Hindlimb muscle (tissue), 1 donor: Measurements from ENCODE around the gene PTPRN2. TPM values are rescaled to one million over a fixed set of nuclear protein-coding genes. Genes with fewer than 3 reads are reported as not detected.
"Not testable (repeated sequence)": the region's sequence is repeated elsewhere in the genome, so short reads cannot be mapped to it uniquely, and the experiment has no call there.

Experiments used
- DNase-seq: peaks from one replicate; pipeline ENCODE4 v3.0.0-alpha.2; 2013
- polyA plus RNA-seq: library from polyadenylated mRNA; unstranded; fragments of 120-200 nt; gene quantifications from one replicate; pipeline ENCODE4 v1.2.1, GENCODE V29; 2013; ENCODE audit not compliant: insufficient read length

Gene PTPRN2
- polyA plus RNA-seq, 1 donor = 2.0 TPM

DNA sequence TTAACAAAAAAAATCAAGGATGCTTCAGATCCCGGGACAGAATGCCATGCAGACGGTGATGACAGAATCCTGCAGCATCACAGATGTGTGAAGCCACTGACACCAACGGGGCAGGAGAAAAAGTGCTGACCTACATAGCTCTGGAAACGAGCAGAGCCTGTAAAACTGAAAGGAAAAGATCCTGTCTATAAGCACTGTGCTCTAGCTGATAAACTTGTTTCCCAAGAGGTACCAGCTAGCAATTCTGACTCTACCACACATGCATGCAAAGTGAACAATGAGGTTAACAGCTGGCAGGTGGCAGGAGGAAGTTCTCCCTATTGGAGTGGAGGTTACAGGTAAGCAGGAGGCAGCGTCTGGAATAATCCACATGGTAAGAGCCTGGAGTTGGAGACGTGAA is 75.6 kb downstream of the PTPRN2 start:
- DNase-seq = no peak

DNA sequence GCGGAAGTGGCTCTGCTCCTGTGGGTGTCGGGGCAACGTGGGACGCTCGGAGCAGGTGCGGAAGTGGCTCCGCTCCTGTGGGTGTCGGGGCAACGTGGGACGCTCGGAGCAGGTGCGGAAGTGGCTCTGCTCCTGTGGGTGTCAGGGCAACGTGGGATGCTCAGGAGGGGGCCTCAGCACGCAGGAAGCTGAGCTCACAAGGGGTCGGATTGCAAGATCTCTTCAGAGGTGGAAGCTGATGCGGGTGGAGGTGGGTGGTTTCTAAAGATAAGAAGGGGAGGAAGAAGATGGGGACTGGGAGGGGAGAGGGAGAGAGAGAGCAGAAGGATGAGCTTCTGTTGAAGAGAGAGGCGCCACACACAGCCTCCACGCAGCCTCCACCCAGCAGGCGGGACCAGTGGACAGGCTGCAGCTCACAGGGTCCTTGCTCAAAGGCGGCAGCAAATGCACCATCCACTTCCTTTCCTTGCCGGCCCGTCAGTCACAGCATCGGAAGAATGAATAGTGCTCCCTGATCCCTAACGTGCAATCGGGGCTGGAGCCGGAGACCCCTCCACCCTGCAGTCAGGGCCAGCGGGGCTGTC is 78.7 kb downstream of the PTPRN2 start:
- DNase-seq = no peak

DNA sequence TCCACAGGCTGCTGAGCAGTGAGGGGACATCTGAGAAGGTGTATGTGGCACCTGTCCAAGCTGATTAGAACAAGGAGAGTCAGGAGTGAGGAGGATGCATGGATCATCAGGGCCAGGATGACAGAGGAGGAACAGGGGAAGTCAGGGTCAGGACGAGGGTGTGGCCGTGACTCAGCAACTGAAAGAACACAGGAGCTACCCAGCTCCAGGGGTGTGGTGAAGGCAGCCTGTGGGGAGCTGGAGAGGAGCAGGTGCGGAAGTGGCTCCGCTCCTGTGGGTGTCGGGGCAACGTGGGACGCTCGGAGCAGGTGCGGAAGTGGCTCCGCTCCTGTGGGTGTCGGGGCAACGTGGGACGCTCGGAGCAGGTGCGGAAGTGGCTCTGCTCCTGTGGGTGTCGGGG is 79.3 kb downstream of the PTPRN2 start:
- not testable (repeated sequence) for DNase-seq

DNA sequence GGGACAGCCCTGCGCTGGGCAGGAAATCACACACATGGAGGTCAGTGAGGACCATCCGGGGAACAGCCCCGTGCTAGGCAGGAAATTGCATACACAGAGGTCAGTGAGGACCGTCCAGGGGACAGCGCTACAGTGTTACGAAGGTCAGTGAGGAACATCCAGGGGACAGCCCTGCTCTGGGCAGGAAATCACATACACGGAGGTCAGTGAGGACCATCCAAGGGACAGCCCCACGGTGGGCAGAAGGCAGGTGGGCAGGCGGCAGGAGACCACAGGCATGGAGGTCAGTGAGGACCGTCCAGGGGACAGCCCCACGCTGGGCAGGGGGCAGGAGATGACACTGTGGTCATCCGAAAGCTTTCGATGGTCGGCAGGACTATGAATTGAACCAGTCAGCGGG is 79.7 kb downstream of the PTPRN2 start:
- DNase-seq = no peak

DNA sequence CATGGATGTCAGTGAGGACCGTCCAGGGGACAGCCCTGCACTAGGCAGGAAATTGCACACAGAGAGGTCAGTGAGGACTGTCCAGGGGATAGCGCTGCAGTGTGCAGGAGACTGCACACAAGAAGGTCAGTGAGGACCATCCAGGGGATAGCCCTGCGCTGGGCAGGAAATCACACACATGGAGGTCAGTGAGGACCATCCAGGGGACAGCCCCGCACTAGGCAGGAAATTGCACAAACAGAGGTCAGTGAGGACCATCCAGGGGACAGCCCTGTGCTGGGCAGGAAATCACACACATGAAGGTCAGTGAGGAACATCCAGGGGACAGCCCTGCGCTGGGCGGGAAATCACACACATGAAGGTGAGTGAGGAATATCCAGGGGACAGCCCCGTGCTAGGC is 80.4 kb downstream of the PTPRN2 start:
- DNase-seq = not testable (repeated sequence)

DNA sequence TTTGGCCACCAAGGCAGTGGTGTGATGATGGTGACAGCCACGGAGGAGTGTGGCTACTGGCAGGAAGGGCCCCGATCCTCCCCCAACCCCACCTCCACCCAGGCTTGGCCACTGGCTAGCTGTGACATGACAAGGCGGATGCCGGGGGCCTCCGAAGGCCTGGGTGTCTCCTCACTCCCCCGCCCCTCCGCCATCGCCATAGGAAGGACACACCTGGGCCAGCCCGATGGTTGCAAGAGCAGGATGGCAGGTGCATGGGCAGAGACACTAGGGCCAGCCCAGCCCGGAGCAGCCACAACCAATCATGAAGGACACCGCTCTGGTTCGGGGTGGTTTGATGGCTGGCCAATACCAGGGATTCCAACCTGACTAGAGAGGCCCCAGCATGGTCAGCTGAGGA is 81.0 kb downstream of the PTPRN2 start:
- DNase-seq = no peak

DNA sequence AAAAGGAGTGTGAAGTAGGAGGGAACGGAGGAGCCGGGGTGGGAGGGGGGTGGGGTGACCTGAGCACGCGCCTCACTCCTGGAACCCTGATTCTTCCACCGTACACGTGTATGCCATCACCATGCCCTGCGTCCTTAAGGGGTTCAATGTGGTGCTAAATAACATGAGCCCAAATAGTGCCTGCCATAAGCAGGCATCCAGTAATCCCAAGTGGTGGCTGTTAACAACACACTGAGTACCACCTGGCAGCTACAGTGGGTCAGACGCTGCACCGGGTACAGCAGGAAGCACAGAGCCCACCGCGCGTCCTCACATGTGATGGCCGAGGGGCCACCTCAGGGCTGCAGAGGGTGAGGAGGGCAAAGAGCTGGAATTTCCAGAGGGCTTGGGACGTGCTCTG is 81.9 kb downstream of the PTPRN2 start:
- DNase-seq = no peak

DNA sequence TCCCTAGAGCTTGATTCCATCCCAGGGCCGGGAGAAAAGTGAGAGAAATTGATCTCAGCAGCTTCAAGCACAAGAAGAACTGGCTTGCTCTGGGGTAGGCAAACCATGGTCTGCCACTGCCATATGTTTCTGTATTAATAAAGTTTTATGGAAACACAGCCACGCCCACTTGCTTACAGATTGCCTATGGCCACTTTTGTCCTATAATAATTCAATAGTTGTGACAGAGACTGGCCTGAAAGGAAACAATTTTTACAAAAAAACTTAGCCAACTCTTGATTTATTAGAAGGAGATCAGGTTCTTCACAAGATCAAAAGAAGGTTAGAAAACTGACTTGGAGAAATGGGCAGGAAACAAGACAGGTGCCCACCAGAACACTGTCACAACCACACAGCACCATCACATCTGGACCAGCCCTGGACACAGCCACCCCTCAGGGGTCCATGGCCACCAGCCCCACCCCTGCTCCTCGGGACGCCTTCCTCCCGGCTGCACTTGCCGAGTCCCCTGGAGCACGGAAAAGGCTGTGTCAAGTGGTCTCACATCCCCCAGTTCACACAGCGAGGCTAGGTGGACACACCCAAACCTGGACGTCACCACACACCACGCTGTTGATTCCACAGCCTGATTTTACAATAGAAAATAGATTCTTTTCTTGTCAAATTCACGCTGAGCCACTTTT is 85.4 kb downstream of the PTPRN2 start:
- DNase-seq = no peak

DNA sequence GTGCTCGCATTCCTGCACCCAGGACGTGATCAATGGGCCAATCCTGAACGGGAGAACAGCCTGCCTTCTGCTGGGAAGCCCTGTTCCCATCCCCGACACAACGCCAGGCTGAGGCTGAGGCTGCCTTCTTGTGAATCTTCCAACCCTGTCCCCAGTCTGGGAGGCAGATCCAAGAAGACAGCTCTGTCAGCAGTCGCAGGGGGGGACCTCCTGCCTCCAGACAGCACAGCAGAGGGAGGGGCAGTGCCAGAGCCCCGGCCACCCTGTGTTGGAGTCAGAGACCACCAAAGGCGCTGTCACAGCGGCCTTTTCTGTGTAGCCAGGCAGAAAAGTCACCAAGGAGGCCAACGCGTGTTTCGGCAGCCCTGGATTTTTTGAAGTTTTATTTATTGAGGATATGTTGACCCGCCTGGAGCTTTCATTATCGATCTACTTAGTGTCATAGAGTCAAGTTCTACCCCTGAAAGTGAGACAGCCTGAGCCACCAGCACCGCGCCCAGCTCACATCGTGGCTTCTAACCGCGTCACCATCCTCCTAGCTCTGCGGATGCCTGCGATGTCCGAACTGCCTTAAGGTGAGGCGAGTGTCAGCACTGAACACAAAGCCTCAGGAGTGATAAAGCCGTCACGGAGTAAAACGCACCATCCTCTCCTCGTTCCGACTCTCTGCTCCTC is 86.1 kb downstream of the PTPRN2 start:
- DNase-seq = no peak

DNA sequence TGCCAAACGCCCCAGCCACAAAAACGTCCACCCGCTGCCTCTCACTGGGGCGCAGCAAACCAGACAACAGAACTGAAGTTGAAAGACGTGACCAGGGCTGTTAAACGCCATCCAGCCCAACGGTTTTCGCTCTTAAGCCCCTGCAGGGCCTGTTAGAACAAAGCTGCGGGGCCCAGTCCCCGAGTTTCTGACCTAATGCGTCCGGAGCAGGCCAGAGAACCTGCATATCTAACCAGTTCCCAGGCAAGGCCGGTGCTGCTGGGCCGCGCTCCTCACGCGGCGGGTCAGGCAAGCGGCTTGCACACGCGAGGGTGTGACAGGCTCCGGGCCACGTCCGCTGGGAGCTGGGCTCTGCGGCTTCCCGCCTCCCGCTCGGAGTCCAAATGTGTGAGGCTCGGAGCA is 87.0 kb downstream of the PTPRN2 start:
- DNase-seq = no peak

DNA sequence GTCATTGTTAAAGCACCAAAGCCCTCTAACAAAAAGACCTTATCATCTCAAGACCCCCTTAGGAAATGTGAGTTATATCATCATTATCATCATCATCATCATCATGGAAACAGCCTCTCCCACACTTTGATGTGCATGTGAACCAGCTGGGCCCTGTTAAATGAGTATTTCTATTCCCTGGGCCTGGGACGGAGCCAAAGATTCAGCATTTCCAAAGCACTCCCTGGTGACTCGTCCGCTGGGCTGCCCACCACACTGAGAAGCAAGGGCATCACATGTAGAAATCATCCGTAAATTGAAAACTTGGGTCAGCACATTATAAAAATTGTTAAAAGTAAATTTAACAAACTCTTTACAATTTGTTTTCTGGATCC is 88.6 kb downstream of the PTPRN2 start:
- no peak for DNase-seq

DNA sequence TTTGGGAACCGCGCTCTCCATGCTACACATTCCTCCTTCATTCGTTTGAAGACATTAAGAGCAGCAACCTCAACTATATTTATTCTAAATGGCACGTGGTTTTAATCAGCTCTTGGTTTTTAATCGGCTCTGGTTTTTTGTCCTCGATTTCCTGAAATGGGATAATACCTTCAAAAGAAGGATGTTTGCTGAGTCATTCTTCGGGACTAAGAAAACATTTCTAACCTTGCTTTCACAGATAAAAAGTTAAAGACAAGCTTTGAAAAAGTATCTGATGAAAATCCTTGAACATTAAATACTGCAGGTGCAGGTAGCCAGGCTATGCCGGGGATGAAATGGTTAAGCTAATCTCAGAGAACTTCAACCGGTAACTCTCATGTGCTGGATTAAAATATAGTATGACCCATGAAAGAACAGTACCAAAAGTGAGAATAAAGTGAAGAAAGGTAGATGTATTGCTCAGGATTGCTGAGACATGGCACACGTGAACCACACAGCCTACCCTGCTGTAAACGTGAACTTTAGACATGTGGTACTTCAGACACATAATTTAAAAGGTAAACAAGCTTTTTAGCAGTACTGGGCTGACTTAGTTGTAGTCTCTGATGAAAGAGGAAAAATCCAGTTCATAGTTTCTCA is 89.1 kb downstream of the PTPRN2 start:
- no peak for DNase-seq

DNA sequence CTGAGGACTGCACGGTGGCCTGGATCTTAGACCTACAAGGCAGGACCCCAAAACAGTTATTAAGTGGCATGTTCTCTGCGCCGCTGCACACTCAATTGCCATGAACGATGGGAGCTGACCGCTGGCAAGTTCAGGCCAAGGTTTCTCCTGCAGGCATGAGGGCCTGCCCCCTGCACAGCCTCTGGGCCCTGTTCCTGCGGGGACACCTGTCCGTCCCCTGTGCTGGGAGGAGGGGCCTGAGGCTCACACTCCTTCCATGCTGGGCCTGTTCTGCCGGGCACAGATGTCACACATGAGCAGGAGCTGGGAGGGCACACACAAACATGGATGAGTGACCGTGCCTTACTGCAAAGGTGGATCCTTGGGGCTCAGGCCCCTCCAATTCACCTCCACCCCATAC is 90.0 kb downstream of the PTPRN2 start:
- no peak for DNase-seq

DNA sequence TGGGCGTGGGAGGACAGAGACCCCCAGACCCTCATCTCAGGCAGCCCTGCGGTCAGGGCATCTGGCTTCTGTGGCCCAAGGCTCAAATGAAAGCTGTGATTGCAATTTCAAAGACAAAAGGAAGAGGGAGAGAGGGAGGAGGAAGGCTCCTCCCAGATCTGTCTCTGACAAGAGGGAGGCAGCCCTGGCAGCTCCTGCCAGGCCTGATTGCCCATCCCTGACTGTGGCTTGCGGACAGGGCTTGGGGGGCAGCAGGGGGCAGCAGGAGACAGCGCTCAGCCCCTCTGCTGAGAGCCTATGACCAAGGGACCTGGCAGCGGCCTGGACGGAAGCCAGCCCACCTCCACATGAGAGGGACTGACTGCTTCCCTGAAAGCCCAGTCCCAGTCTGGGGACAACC is 91.8 kb downstream of the PTPRN2 start:
- DNase-seq = no peak

DNA sequence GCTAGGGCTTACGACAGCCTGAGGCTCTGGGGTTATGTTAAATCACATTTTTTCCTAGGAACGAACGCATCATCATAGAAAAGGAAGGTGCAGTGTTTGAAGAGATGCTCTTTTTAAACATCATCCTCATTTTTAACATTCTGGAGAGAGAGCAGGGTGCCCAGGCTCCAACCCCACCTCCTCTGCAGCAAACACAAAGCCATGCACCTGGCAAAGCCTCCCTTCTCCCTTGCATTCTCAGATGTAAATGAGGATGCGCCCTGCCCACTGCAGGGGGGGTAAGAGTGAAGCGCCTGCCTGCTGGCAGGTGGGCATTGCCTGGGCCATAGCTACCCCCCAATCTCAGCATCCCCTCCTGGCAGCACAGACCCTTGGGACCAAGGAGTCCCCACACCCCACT is 92.4 kb downstream of the PTPRN2 start:
- DNase-seq = no peak

DNA sequence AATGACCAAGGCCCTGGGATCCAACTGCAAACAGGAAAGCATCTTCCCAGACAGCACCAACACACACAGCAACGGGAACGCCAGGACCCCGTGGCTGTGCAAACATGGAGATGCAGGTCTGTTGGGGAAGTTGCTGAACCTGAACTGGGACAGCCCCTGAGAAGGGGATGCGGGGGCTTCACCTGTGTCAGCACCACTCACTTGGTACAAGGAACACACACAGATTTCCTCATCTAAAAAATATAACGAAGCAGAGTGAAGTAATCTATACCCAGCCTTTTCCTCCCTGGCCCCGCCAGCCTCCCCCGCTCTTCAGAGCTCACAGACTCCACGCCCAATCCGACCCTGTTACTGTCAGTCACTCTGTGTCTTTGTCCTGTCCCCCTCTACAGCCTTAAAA is 93.0 kb downstream of the PTPRN2 start:
- no peak for DNase-seq

DNA sequence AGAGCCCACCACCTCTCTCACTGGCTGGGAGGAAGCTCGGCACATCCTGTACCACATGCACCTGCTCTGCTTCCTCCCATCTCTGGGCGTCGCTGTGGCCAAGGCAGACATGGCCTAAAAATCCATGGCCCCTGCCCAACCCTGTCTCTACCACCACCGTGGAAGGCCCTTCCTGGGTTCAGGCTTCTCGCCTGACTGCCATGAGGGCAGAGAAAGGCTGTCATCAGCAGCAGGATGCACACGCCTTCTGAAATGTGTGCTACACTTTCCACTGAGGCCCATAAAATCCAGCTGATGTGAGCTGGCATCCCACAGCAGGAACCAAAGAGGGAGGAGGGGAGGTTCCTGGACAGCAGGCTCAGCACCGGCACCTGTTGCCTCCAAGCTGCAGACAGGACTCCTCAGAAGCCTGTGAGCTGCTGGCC is 93.4 kb downstream of the PTPRN2 start:
- DNase-seq = no peak

DNA sequence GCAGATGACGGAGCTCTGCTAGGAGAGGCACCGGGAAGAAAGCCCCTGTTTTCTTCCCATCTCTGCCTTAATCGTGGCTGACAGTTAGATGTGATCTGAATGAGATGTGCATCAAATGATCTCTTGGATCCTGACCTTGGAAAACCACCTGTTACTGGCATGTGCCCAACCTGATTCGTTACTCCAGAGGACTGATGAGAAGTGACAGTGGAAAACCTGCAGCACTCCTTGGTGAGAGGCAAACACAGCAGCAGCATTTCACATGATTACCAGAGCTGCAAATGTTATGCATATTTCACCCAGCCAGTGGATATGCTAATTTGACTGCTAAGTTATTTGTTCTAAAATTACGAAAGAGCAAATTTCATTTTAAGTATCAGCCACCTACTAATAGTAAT is 95.3 kb downstream of the PTPRN2 start:
- no peak for DNase-seq

DNA sequence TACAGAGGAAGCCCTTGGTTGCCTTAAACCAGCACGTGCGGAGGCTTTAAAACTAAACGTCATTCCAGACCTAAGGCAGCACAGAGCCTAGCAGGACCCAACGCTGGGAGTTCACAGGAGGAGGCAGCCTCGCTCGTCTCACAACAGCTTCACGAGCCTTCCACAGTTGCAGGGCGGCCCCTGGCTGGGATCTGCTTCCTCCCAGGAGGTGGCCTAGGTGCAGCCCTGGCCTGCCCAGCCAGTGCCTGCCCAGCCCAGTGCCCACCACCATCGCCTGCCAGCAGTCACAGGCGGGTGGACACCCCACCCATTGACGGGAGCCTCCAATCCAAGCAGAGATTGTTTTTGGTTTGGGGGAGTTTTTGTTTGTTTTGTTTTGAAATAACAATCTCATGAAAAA is 96.5 kb downstream of the PTPRN2 start:
- DNase-seq = no peak

DNA sequence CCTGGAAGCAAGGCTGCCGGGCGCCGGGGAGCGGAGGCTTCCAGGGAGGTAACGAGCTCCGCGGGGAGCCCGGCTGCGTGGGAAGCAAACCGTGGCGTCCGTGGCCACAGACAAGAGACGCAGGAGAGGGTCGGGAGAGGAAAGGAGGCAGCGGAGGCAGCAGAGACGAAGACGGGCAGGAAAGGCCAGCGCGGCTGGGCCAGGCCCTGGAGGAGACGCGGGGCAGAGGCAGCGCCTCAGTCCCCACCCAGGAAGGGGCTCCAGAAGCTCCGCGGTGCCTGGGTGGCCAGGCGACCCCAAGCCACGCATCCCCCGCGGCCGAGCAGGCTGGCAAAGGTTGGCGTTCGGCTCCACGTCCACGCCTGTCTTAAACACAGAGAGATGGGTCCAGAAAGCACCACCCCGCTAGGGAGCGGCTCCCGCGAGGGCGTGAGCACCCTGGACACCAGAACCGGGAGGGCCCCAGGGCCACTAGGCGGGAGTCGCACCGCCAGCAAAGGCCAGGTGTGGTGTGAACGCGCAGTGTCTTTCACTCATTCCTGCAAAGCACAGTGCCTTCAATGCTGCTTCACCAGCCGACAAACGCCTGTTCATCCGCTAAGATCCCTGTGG is 97.3 kb downstream of the PTPRN2 start:
- no peak for DNase-seq

DNA sequence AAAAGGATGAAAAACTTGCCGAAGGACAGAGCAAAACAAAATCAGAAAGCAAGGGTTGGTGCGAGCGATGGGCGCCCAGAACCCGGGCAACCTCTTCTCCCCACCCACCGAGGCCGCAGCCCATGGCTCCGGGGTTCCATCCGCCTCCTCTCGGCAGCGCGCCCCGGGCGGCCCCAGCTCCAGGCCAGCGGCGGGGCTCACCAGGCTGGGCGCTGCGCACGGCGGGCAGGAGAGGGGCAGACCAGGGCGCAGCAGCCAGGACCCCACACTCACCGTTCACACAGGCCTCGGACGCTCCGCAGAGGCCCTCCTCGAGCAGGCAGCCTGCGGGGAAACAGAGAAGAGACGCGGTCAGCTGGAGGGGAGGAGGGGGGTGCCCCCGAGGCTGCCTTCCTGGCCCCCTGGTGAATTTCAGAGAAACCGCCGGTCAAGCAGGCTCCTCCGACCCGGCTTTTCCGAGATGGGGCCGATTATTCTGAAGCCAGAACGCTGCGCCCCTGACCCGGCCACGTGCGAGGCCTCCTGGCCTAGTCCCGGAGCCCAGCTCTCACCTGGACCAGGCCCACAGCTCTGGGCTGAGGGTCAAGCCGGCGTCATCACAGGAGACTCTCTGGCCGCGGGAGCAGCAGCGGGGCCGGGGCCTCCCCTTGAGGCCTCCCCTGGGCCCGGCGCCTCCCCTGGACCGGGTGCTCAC is 98.0 kb downstream of the PTPRN2 start:
- DNase-seq = no peak

DNA sequence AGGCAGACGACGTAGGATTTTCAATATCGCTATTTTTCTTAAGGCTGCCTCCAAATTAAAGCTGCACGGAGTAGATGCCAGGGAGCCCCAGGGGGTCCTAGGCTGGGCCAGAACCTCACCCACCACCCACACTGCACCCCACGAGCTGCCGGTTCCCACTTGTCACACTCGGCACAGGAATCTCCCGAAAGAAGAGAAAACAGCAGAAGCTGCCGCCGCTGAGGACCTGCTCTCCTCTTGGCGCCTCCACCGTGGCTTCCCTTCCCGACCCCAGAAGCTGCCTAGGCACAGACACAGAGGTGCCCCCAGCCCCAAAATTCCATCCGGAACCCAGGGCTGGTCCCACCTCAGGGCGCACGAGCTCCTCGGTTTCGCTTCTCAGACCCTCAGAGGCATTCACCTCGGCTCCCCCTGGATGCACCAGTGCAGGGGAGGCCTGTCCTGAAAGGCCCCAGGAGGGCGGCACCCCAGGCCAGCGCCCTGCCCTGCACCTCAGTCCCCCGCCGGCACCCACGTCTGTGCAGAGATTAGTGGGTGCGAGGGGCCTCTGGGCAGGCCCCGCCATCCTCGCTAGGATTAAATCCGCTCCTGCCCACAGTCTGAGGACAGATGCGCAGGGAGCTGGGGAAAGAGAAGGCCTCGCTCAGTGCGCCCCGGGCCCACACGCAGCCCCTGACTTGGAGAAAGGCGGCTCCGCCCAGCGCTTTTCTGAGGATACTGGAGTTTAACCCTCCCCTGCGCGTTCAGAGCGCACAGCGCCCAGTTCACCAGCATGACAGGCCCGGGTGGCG is 99.2 kb downstream of the PTPRN2 start:
- no peak for DNase-seq
